HepG2 (cell line): ENCODE data around the gene DLX4. TPM values are rescaled to one million over a fixed set of nuclear protein-coding genes. Genes with fewer than 3 reads are reported as not detected.
A peak's percentile ranks its signal among the peaks of the same experiment; 100 is the strongest.

Experiments used
- BCL6 ChIP-seq: IDR thresholded peaks from 2 replicates; pipeline ENCODE4 v1.6.1; 2016; ENCODE audit warnings: missing genetic modification reagents, missing compliant biosample characterization
- DPF2 ChIP-seq: sonication (generic); formaldehyde crosslinking; IDR thresholded peaks from 2 replicates; pipeline ENCODE4 v1.4.0; 2020; ENCODE audit warnings: mild to moderate bottlenecking, low read depth, missing genetic modification reagents, borderline replicate concordance
- HOMEZ ChIP-seq: IDR thresholded peaks from 2 replicates; pipeline ENCODE4 v1.6.1; 2016; ENCODE audit warnings: low read depth
- PATZ1 ChIP-seq: sonication (generic); formaldehyde crosslinking; IDR thresholded peaks from 2 replicates; pipeline ENCODE4 v1.4.0; 2020; ENCODE audit warnings: missing genetic modification reagents
- PAXIP1 ChIP-seq: sonication (generic); formaldehyde crosslinking; conservative IDR thresholded peaks from 2 replicates; pipeline ENCODE4 v1.4.0; 2020; ENCODE audit warnings: mild to moderate bottlenecking, missing genetic modification reagents, moderate library complexity
- ZEB1 ChIP-seq: IDR thresholded peaks from 2 replicates; pipeline ENCODE4 v1.6.1; 2012; ENCODE audit warnings: mild to moderate bottlenecking, low read depth, inconsistent platforms; ENCODE audit not compliant: insufficient replicate concordance
- ZNF263 ChIP-seq: sonication (generic); formaldehyde crosslinking; IDR thresholded peaks from 2 replicates; pipeline ENCODE4 v1.4.0; 2020; ENCODE audit warnings: missing genetic modification reagents
- ZNF782 ChIP-seq: sonication (generic); formaldehyde crosslinking; IDR thresholded peaks from 2 replicates; pipeline ENCODE4 v1.4.0; 2020; ENCODE audit warnings: missing genetic modification reagents, mild to moderate bottlenecking, borderline replicate concordance
- polyA plus RNA-seq, 8 experiments: library from polyadenylated mRNA; depleted of rRNA in 3 of 8; stranded (reverse) in 7 of 8; unstranded in 1 of 8; fragments of >200 nt; fragmentation: Illumina TruSeq in 4 of 8; extraction: Trizol in 4 of 8; gene quantifications; 2 replicates each; pipeline versions ENCODE4 v1.2.1 to v1.2.3, GENCODE V29; 2011 to 2016; ENCODE audit warnings: low read depth in 4 of 8, missing spikeins in 1 of 8, mixed read lengths in 1 of 8; ENCODE audit not compliant: insufficient read depth in 1 of 8
- total RNA-seq, 5 experiments: library from RNA; depleted of rRNA; stranded (reverse); fragments of >200 nt; fragmentation: Illumina TruSeq; extraction: Trizol; gene quantifications; 2 replicates each; pipeline ENCODE4 v1.2.3, GENCODE V29; 2016; ENCODE audit warnings: low read depth in 1 of 5
- TF ChIP-seq, protein P1 (sequence below): sonication (generic); formaldehyde crosslinking; IDR thresholded peaks from 2 replicates; pipeline ENCODE4 v1.4.0; 2020; ENCODE audit warnings: missing genetic modification reagents
- TF ChIP-seq, protein P2 (sequence below): sonication (generic); formaldehyde crosslinking; IDR thresholded peaks from 2 replicates; pipeline ENCODE4 v1.4.0; 2020; ENCODE audit warnings: missing genetic modification reagents, mild to moderate bottlenecking, borderline replicate concordance

Gene DLX4
- total and polyA plus RNA-seq, 2 of the 13 experiments (the other 11 are each of a cell fraction or from before 2014, with no cell fraction given), result 0.55 to 2.3 TPM

- TF ChIP-seq, protein P1, sequence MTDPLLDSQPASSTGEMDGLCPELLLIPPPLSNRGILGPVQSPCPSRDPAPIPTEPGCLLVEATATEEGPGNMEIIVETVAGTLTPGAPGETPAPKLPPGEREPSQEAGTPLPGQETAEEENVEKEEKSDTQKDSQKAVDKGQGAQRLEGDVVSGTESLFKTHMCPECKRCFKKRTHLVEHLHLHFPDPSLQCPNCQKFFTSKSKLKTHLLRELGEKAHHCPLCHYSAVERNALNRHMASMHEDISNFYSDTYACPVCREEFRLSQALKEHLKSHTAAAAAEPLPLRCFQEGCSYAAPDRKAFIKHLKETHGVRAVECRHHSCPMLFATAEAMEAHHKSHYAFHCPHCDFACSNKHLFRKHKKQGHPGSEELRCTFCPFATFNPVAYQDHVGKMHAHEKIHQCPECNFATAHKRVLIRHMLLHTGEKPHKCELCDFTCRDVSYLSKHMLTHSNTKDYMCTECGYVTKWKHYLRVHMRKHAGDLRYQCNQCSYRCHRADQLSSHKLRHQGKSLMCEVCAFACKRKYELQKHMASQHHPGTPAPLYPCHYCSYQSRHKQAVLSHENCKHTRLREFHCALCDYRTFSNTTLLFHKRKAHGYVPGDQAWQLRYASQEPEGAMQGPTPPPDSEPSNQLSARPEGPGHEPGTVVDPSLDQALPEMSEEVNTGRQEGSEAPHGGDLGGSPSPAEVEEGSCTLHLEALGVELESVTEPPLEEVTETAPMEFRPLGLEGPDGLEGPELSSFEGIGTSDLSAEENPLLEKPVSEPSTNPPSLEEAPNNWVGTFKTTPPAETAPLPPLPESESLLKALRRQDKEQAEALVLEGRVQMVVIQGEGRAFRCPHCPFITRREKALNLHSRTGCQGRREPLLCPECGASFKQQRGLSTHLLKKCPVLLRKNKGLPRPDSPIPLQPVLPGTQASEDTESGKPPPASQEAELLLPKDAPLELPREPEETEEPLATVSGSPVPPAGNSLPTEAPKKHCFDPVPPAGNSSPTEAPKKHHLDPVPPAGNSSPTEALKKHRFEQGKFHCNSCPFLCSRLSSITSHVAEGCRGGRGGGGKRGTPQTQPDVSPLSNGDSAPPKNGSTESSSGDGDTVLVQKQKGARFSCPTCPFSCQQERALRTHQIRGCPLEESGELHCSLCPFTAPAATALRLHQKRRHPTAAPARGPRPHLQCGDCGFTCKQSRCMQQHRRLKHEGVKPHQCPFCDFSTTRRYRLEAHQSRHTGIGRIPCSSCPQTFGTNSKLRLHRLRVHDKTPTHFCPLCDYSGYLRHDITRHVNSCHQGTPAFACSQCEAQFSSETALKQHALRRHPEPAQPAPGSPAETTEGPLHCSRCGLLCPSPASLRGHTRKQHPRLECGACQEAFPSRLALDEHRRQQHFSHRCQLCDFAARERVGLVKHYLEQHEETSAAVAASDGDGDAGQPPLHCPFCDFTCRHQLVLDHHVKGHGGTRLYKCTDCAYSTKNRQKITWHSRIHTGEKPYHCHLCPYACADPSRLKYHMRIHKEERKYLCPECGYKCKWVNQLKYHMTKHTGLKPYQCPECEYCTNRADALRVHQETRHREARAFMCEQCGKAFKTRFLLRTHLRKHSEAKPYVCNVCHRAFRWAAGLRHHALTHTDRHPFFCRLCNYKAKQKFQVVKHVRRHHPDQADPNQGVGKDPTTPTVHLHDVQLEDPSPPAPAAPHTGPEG (CRISPR knock-in tag), result no peak
- TF ChIP-seq, protein P2, sequence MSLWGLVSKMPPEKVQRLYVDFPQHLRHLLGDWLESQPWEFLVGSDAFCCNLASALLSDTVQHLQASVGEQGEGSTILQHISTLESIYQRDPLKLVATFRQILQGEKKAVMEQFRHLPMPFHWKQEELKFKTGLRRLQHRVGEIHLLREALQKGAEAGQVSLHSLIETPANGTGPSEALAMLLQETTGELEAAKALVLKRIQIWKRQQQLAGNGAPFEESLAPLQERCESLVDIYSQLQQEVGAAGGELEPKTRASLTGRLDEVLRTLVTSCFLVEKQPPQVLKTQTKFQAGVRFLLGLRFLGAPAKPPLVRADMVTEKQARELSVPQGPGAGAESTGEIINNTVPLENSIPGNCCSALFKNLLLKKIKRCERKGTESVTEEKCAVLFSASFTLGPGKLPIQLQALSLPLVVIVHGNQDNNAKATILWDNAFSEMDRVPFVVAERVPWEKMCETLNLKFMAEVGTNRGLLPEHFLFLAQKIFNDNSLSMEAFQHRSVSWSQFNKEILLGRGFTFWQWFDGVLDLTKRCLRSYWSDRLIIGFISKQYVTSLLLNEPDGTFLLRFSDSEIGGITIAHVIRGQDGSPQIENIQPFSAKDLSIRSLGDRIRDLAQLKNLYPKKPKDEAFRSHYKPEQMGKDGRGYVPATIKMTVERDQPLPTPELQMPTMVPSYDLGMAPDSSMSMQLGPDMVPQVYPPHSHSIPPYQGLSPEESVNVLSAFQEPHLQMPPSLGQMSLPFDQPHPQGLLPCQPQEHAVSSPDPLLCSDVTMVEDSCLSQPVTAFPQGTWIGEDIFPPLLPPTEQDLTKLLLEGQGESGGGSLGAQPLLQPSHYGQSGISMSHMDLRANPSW, result no peak
- TF ChIP-seq DPF2 (peak; percentile 62), PAXIP1 (peak; percentile 71), BCL6 (CRISPR knock-in tag) (no peak), HOMEZ (CRISPR knock-in tag) (peak; percentile 33; the same call in 1 of the 2 replicates), ZEB1 (peak; percentile 88), ZNF782 (CRISPR knock-in tag) (no peak), PATZ1 (CRISPR knock-in tag) (peak; percentile 48), ZNF263 (CRISPR knock-in tag) (no peak)
These were observed 29.7 kb upstream of the DLX4 start (continued) for GRCh38 chr17:49939318-49939717.
